NCI-H2227 treated with DMSO at 0.1 percent for 48 hours (cell line): Measurements from ENCODE around the gene MECP2.

ENCODE experiments used
- DNase-seq: peaks from one replicate; lab custom pipeline; 2025; lab: John Stamatoyannopoulos, UW

The MECP2 gene

DNA sequence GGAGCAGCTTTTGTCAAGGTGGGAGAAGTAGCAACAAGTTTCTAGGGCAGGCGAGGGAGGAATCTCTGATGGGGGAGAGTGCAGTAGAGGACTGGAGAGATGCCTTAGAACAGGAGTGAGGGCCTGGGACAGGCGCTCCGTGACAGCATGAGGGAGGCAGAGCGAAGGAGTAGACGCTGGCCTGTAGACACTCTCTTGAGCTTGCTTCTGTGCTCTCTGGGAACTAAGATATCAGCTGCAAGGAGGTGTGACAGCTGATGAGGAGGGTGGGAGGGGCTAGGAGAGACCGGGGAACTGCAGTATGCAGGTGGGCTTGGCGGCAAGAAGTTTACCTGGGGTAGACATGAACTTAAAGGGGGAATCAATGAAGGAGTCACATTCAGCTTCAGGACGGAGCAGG lies 35.7 kb downstream of the MECP2 start:
- no peak for DNase-seq

DNA sequence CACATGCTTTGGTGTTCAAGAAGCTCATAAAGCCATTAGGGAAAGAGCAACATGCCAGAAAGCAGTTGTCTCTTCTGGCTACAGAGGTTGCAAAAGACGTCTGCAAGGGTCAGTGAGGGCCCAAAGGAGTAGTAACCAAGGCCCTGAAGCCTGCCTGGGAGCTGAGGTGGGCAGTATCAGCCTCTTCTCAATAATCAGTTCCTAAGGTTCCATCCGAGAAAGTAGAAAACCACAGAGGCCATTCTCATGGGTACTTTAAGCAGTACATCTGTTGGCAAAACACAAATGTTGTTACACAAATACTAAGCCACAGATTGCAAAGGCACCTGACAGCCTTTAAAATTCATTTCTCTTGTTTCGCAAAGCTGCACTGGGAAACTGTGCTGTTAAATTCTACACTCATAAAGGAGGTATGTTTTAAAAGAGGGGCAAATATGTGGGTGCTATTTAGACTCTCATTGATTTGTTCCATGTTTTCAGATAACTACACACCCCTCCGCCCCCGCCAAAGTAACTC lies 37.7 kb downstream of the MECP2 start:
- no peak for DNase-seq

DNA sequence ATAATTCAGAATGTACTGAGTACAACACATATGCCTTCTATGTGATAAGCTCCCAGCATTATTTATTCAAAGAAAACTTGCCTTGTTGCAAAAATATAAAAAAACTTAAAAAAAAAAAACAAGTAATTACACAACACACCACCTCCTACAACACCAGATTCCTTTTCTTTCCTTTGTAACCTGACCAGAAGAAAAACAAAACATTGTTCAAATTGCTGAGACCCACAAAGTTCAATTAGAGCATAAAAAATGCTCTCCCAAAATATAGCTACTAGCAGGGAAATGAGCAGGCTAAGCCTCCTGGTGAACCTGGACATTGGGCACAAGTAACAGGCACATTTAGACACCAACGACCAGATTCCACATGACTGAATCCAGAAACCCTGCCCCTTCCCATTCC lies 38.3 kb downstream of the MECP2 start:
- DNase-seq = no peak

DNA sequence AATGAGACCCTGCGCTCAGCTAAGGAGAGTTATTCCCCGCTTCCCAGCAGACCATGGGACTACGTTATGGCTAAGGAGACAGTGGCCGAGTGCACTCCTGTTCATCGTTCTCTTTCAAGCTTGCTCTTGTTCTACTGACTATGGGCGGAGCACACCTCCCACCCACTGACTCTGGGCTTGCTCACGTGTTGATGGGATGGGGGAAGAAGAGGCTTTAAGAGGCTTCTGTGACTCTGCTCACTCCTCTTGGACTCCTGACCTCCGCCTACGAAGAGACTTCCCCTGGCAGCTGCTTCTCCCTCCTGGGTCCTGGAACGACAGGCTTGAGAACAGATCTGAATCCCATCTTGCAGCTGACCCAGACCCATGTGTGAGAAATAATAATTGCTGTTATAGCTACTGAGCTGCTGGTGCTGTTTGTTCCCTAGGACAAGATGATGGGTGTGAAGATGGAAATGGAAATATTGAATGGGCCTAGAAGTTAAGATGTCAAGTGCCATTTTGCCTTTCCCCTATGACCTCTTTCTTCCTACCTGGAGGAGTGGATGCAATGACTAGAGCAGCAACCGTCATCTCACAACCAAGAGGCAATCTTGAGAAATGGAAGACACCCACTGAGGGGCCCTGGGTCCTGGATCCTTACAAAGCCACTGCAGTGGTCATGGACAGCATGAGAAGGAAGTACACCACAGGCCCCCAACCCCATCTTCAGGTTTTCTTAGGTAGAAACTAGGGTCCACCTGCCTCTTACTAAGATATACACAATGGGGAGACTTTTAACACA lies 39.1 kb downstream of the MECP2 start:
- peak; percentile 34 for DNase-seq

DNA sequence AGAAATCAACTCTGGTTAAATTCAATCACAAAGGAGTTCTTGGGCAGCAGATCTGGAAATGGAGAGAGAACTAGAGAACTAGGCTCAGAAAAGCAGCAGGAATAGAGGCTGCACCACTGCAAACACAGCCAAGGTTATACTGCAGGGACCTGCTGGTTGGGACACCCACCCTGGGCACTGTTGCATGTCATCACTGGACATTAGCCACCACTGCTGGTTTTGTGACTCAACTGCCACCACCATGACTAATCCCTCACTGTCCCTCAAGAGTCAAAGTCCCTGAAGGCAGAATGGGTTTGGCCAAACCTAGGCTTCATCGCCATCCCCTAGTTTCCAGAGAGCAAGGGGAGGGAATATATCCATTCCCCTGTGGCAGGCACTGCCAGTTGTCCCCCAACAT lies 39.7 kb downstream of the MECP2 start:
- no peak for DNase-seq

DNA sequence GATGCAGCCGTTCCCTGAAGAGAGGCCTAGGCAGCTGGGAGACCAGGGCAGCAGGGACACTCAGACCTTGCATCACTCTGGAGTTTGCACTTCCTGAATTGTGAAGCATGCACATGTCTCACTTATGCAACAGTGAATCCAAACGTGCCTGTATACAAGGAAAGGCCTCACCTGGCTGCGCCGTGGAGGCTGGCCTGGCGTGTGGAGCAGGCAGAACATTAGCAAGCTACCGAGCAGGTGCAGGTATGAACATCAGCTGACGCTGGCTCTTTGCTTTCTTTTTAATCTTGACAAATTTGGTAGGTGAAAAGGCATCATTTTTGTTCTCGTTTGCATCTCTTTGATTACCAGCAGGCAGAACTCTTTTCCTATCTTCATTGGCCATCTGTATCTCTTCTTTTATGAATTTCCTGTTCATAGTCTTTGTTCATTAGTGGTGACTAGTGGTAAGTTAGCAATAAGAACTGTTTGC lies 40.7 kb downstream of the MECP2 start:
- no peak for DNase-seq

DNA sequence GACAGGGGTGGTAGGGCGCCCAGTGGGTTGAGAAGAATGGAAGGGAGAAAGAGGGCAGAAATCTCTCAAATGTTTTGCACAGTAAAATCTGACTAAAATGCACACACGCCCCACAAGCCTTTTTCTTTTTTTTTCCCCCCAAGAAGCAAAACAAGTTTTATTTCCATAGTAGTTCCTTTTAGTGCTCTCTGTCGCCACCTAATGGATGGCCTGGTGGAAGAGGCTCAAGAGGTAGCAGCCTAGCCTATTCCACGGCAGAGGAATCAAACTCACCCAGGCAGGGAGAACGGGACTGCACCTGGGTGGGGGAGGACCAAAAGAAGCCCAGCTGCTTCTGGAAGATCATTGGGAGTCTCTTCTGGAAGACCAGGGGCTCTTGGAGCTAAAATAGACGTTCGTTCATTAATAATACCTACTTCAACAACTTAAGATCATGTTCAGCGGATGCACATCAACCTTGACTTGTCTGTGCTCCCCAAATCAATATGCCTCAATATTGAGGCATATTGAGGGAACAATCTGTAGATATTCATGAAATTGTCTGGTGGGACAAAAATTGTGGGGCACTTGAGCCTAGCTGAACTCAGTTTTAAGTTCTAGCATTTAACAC lies 46.2 kb downstream of the MECP2 start:
- peak; percentile 26 for DNase-seq

DNA sequence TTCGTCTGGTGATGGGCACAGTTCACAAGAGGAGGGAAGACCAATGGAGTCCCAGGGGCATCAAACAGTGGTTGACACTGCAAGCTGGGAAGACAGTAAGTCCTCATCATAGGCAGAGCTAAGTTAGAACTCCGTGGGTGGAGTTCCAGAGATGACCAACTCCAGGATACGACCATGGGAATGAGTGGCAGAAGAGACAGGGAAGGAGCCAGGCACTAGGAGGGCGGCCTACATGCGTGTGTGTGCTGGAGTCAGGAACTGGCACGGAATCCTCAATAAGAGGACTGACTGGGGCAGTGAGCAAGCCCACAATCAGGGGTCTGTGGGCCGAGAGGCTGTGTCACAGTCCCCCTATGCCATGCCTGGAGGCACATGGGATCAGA lies 47.4 kb downstream of the MECP2 start:
- DNase-seq = no peak

DNA sequence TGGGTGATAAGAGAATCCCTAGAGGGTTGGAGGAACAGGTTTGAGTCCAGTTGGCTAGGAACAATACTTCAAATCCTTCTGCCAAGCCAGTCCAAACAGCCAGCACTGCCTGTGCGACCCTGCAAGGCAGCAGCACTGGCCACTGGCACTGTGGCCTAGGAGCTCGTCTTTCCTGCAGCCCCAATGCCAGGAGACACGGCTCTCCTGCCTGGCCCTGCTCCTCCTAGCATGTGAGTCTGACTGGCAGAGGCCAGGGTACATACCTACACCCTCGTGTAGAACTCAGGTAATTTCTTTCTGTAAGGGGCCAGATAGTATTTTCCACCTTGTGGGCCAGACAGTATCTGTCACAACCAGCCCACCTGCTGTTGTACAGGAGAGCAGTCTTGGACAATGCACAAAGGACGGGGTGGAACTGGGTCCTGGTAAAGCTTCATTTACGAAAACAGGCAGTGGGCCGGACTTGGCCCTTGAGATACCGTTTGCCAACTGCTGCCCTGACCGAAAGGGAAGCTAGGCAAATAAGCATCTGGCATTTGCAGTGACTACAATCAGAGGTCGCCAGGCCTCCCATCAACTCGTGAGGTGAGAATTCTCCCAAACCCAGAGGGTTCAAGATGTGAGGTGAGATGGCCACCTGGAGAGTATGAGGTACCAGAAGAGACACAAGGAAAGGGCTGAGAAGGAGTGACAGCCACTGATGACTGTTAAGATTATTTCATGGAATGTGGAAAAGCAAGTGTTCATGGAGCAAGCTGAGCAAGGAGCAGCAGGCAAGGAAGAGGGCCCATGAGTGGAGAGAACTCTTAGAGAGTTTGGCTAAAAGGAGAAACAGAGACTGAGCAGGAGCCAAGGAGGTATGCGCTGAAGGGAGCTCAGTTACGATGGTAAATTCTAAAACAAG lies 48.1 kb downstream of the MECP2 start:
- no peak for DNase-seq

DNA sequence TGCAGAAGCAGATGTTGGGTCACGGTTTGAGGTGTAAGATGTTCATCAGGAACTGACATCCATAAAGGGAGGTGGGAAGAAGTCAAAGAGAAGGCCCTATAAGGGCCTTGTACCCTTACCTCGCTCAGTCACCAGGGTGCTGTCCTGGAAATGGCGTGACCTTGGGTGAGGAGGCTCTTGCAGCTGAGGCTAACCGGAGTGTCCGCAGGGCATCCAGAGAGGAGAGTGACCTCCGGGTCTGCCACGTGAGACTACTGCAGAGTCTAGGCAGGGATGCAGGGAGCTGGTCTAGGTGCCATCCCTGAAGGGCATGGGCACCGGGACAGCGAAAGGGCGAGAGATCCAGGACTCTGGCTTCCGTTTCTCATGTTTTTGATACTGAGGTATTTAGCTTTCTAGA lies 49.1 kb downstream of the MECP2 start:
- no peak for DNase-seq

DNA sequence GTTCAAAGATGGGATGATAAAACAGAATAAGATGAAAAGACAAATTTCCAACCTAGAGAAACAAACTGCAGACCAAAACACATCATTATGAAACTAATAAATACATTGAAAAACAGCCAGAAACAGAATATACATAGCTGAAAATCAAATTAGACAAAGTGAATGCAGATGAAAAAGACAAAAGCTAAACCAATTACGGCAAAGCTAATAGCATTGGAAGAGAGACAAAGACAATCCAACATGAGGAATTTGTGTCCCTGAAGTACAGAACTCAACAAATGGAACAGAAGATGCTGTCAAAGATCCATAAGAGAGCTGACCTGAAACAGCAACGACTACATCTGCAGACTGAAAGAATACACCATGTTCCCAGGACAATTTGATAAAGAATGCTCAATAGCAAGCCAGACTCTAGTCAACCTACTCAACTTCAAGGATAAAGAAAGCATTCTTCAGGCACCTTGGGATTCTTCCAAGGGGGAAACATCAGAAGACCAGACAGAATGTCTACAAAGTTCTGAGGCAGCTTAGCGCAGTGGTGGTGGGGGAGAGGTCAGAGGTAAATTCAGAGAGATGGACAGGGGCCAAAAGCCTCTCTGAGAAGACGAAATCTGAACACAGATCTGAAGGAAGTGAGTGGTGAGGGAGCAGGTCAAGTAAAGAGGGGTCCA lies 50.4 kb downstream of the MECP2 start:
- no peak for DNase-seq

DNA sequence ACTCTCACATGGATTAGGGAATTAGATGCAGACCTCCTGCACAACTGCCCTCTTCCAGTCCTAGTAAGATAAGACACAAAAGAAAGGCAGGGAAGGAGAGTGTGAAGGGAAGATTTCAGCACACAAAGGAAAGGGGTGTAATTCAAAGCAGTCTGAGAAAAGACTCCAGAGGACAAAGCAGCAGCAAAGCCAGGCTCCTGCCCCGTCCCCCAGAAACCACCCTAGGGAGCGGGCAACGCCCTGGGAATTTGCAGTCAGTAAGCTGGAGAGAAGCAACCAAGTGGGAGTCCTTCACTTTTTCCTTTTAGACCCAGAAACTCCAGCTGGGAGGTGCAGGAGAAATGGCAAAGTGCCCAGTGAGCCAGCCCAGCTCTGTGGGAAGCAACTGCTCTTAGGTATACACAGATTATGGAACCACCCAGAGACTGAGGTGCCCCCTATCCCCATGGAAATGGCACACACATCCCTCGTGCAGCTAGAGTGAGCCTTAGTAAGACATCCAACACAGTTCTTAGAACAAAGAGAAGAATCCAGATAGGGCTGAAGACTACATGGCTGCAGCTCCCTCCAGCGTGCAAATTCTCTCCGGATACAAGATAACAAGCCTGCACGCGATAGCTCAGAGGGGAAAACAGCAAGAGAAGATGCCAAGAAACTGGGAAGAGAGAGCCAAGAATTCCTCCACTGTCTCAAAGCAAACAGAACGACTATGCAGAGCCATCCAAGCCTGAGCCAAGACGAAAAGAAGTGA lies 51.3 kb downstream of the MECP2 start:
- peak; percentile 58 for DNase-seq

DNA sequence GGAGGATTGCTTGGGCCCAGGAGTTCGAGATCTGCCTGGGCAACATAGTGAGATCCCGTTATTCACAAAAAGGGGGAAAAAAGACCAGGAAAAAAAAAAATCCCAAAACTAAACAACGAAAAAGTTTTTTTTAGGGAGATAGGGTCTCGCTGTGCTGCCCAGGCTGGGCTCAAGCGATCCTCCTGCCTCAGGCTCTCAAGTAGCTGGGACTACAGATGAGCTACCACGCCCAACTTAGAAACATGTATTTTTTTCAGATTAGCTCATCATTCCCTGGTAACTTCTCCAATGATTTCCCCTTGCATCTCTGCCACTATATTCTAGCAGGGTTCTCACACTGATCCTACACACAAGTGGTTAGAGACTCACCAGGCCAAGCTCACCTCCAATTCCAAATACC lies 53.4 kb downstream of the MECP2 start:
- no peak for DNase-seq

DNA sequence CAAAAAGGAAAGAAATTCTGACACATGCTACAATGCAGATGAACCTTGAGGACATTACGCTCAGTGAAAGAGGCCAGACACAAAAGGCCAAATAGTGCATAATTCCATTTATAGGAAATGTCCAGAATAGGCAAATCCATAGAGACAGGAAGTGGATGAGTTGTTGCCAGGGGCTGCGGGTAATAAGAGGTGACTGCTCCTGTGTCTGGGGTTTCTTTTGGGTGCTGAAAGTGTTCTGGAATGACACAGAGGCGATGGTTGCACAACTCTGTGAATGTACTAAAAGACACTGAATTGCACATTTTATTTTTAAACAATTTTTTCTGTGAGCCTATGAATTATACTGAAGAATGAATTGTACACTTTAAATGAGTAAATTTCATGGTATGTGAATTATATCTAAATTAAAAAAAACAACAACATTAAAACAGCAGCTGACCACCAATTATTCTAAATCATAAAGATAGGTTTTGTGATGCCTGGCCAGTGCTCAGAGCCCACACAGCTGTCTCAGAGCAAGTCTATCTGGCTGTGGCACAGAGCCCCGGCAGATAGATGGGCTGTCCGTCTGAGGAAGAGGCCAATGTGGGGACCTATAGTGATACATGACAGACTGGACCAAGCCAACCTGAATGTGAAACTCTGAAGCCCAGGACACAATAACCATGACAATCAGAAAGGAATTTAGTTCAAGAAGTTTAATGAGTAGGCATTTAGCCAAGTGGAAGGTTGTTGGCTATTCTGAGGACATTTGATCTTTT lies 54.3 kb downstream of the MECP2 start:
- no peak for DNase-seq

DNA sequence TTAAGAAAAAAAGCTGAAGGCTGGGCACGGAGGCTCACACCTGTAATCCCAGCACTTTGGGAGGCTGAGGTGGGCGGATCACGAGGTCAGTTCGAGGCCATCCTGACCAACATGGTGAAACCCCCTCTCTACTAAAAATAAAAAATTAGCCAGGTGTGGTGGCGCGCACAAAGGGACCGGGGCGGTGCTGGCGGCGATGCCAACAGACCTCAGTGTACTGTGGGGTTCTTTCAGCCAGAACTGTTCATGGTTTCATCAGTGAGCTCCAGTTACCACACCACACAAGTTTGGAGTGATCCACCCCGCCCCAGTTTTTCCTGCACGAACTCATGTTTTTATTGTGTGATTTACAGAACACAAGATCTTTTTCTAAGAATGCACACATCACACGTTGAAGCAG lies 56.7 kb downstream of the MECP2 start:
- DNase-seq = no peak

DNA sequence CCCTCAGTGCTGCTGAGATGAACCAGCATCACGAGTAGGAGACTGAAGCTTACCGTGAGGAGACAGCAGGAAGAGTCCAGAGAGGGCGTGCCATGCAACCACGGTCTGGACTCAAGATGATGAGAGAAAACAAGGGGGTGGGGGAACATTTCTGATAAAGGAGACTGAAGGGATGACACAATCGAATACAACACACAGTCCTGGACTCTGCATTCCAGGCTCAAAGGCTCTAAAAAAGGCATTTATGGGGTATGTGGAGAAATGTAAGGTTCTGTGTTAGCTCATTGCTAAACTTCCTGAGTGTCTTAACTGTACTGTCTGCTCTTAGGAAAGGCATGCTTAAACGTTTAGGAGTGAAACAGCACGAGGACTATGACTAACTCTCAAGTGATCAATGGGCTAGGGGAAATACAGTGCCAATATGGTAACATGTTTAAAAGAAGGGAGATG lies 57.2 kb downstream of the MECP2 start:
- DNase-seq = no peak

DNA sequence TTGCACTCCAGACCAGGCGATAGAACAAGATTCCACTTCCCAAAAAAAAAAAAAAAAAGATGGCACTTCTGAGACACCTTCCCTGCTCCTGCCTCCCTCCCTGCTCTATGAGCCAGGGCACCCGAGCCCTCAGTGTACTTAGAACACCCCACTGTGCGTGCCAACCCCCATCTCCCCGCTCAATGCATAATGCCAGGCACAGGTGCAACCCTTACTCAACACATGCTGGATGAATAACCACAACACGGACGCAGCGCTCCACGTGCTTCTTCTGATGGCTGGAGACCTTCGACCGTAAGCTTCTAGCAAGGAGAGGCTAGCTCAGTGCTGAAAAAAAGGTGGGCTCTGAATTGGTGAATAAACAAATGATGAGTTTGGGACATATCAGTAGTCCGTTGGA lies 57.9 kb downstream of the MECP2 start:
- DNase-seq = no peak

DNA sequence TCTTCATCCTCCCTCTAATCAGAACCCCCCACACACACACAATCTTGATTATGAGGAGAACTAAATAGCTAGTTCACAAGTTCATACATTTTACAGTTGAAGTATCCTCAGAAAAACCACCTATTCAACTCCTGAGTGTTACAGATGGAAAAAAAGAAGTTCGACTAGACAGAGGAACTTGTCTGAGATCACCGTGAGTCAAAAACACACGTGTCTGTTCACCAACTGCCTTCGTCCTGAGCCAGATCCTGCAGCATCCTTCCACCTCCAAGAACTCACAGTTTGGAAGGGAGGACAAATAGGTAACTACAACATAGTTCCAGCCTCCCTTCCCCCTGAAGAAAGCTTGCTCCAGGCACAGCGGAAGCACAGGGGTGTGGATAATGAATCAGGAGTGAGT lies 58.9 kb downstream of the MECP2 start:
- DNase-seq = no peak

DNA sequence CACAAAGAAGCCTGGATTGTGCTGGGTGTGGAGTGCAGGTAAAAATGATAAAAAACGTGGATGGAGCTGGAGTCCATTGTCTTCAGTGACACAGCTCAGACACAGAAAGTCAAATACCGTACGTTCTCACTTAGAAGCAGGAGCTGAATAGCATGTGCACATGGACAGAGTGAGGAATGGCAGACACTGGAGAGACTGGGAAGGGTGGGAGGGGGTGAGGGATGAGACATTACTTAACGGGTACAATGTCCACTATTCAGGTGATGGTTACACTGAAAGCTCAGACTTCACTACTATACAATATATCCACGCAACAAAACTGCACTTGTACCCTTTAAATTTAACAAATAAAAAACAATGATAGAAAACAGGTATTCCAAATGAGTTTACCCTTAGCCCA lies 59.8 kb downstream of the MECP2 start:
- no peak for DNase-seq

DNA sequence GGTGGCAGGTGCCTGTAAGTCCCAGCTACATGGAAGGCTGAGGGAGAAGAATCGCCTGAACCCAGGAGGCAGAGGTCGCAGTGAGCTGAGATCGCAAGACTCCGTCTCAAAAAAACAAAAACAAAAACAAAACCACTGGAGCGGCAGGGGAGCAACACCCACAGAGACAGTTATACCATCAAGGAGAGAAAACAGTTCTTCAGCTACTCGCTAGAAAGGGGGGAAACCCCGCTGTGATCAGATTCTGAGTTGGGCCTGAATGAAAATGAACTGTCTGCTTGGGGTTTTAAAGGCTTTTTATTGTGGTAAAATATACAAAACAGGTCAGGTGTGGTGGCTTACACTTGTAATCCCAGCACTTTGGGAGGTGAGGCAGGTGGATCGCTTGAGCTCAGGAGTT lies 61.0 kb downstream of the MECP2 start:
- DNase-seq = no peak
